HCT116 (cell line): ENCODE results near the gene MT3.

Experiments used
- CTCF ChIP-seq, 3 experiments: fragments of 200-600 bp in 1 of 3; sonication (generic) in 1 of 3; IDR thresholded peaks in 2 of 3; conservative IDR thresholded peaks in 1 of 3; 2 replicates each; pipeline ENCODE4 v1.5.1; 2012 to 2017; ENCODE audit warnings: low read depth in 2 of 3, low read length in 2 of 3, antibody characterized with exemption in 1 of 3, borderline replicate concordance in 1 of 3, control low read depth in 1 of 3, mild to moderate bottlenecking in 1 of 3, mixed read lengths in 1 of 3, mixed run types in 1 of 3, moderate library complexity in 1 of 3; ENCODE audit not compliant: insufficient read depth in 1 of 3
- ELF1 ChIP-seq: IDR thresholded peaks from 2 replicates; pipeline ENCODE4 v1.6.1; 2012; ENCODE audit warnings: low read depth, borderline replicate concordance
- POLR2A ChIP-seq: IDR thresholded peaks from 2 replicates; pipeline ENCODE4 v1.7.0; 2011; ENCODE audit warnings: borderline replicate concordance; ENCODE audit not compliant: insufficient read depth, insufficient read length; ENCODE audit errors: extremely low read depth
- POLR2AphosphoS5 ChIP-seq: IDR thresholded peaks from 2 replicates; pipeline ENCODE4 v1.6.1; 2011; ENCODE audit warnings: mild to moderate bottlenecking, low read depth, low read length, moderate library complexity
- SRF ChIP-seq: IDR thresholded peaks from 2 replicates; pipeline ENCODE4 v1.6.1; 2012; ENCODE audit warnings: low read depth
- ZNF274 ChIP-seq: fragments of 200-500 bp; sonication (Bioruptor generic); IDR thresholded peaks from 2 replicates; pipeline ENCODE4 v1.6.1; 2014; ENCODE audit warnings: mild to moderate bottlenecking, low read depth, low read length, inconsistent platforms

- TF ChIP-seq ZNF274: no peak
- no peak for TF ChIP-seq CTCF (IDR thresholded peaks at IDR 0.05 in 2 of 3, conservative IDR thresholded peaks at IDR 0.05 in 1 of 3; ENCODE audit: borderline replicate concordance in 1 of 3, insufficient read depth in 1 of 3, low read depth in 2 of 3, low read length in 2 of 3)
- no peak for TF ChIP-seq POLR2AphosphoS5
- TF ChIP-seq SRF: no peak
- TF ChIP-seq ELF1: no peak
- no peak for TF ChIP-seq POLR2A
These were observed 30.2 kb upstream of the MT3 start for GRCh38 chr16:56559109-56559508.
